ENCODE measurements around the gene CIAO3. TPM values are rescaled to one million over a fixed set of nuclear protein-coding genes. Genes with fewer than 3 reads are reported as not detected.

CIAO3 gene
- total RNA-seq, 4 donors from 2014 or later = 35.2 to 110 (median 52.0) TPM

DNA sequence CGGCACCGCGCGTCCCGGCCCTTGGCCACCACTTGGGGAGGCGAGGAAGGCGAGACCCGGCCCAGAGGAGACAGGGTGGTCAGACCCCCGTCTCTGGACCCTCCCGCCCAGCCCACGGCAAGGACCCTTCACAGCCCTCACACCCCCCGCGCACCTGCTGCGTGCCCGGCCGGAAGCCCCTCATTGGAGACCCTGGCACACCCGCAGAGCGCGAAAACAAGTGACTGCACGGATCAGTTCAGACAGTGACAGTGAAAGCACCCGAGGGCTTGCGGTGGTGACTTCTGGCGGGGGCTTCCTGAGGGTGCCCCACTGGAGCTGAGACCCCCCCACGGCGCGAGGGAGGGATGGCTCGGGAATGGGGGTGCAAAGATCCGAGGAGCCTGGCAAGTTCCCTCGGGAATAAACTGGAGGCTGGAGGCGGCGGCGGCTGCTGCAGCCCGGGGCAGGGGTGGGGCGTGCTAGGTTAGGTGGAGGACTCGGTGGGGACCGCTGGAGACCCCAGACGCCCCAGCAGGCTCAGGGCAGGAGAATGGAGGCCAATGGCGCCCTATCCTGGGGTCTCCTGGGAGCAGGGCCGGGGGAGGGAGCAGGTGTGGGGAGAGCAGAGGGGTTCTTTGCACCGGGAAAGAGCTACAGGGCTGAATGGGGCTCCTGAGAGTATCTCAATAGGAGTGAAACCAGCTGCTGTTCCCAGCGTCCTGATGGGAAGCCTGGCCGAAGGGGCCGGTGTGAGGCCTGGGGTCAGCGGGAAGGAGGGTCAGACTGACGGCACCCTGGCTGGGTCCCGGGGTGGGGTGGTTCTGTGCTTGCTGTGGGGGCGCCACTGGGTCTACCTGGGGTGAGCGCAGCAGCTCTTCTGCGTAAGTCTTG is 34.4 kb downstream of the CIAO3 start:
- Histone ChIP-seq H3K4me1 (peaks cover 28% of the 10 kb centered on the region), H3K27me3 (peaks cover 99% of the 10 kb centered on the region), H3K4me3 (peak overlapping the region; percentile 43), H3K36me3 (no peaks in the 10 kb centered on the region), H3K9me3 (no peaks in the 10 kb centered on the region), H3K27ac (no peak overlapping the region)
- TF ChIP-seq POLR2AphosphoS5 (IDR thresholded peaks at IDR 0.05) (no peak), POLR2A (IDR thresholded peaks at IDR 0.05) (no peak), CTCF (IDR thresholded peaks at IDR 0.05) (no peak), EP300 (IDR thresholded peaks at IDR 0.05) (no peak)
- no peak for DNase-seq (ENCODE audit: low spot score in 2 of 2)
- 0% methylated on average over 5 of the region's 49 CpGs for WGBS

- Histone ChIP-seq H3K36me3 (no peaks in the 10 kb centered on the region), H3K4me1 (peaks cover 31% of the 10 kb centered on the region), H3K27ac (no peak within 1 kb of the TSS), H3K4me3 (peak within 1 kb of the TSS; percentile 43), H3K27me3 (peaks cover 99% of the 10 kb centered on the region), H3K9me3 (no peaks in the 10 kb centered on the region)
- WGBS = 4% methylated on average over 15 of the region's 115 CpGs
- no peak for DNase-seq (ENCODE audit: low spot score in 2 of 2)
- no peak for TF ChIP-seq EP300 (IDR thresholded peaks at IDR 0.05)
- TF ChIP-seq POLR2AphosphoS5 (IDR thresholded peaks at IDR 0.05) = no peak
- no peak for TF ChIP-seq CTCF (IDR thresholded peaks at IDR 0.05)
- TF ChIP-seq POLR2A (IDR thresholded peaks at IDR 0.05) = no peak
Measured at GRCh38 chr16:705431-706188, 35.2 kb downstream of the CIAO3 start, which contains the start of gene FBXL16. FBXL16 (minus strand) TSS chr16:705801; CDS start chr16:697405, 8,396 bp downstream.

DNA sequence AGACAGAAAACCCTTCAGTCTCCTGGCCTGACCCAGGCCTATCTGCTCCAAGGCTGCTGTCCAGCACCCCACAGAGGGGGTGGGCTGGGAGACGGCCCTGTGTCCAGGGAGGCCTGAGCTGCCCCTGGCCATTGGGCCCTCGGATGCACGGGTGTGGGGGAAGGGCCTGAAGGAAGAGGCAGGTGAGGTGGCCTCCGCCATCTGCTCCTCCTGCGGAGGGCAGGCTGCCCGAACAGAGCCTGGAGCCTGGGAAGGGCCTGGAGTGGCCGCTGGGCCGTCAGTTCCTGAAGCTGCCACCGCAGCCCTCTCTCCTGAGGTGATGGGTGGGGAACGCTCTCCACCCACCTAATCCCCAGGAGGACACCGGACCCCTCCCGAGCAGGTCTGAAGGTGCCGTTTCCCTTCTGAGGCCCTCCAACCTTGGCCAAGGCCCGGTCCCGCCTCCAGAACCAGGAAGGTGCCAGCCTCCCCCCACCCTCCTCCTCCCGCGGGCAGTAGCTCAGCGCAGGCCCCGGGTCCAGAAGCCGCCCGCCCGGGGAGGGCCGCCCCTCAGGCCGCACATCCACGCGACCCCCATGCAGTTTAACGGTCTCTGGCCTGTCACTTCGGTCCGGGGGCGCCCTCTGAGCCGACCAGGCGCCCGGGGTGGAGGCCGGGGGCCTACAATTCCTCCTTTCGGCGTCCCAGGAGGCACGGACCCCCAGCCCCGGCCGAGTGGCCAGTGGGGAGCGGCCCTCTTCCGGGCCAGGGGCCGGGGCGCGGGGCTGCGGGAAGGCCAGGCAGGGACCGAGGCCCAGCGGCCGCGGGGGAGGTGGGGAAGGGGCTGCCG is 36.0 kb downstream of the CIAO3 start:
- Histone ChIP-seq H3K4me1 (peaks cover 35% of the 10 kb centered on the region), H3K9me3 (no peaks in the 10 kb centered on the region), H3K36me3 (no peaks in the 10 kb centered on the region), H3K4me3 (peak overlapping the region; percentile 43), H3K27me3 (peaks cover 99% of the 10 kb centered on the region), H3K27ac (no peak overlapping the region)
- no peak for TF ChIP-seq CTCF (IDR thresholded peaks at IDR 0.05)
- no peak for TF ChIP-seq POLR2A (IDR thresholded peaks at IDR 0.05)
- no peak for TF ChIP-seq EP300 (IDR thresholded peaks at IDR 0.05)
- TF ChIP-seq POLR2AphosphoS5 (IDR thresholded peaks at IDR 0.05) = no peak
- DNase-seq (ENCODE audit: low spot score in 2 of 2) = no peak
- WGBS = 15% methylated on average over 13 of the region's 50 CpGs

DNA sequence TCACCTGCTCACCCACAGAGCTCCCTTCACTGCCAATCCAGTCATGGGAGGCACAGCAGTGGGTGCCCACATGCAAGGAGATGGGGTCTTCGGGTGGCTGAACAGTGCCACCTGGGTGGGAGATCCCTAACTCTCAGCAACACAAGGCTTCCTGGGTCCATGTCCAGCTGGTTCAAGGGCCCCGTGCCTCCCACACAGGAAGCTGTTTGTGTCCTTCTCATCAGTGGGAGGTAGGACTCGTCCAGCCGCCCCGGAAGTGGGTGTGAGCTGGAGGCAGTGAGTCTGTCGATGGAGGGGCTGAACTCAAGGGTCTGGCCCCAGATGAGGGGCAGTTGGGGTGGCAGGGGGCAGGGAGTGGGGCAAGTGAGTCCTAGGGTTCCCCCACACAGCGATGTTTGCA is 36.8 kb downstream of the CIAO3 start:
- Histone ChIP-seq H3K27ac (no peak overlapping the region), H3K9me3 (no peaks in the 10 kb centered on the region), H3K4me3 (no peak overlapping the region), H3K4me1 (peaks cover 35% of the 10 kb centered on the region), H3K27me3 (peaks cover 99% of the 10 kb centered on the region), H3K36me3 (no peaks in the 10 kb centered on the region)
- 53% methylated on average over 6 of the region's 7 CpGs for WGBS
- TF ChIP-seq POLR2AphosphoS5 (IDR thresholded peaks at IDR 0.05) = no peak
- TF ChIP-seq EP300 (IDR thresholded peaks at IDR 0.05) = no peak
- no peak for TF ChIP-seq POLR2A (IDR thresholded peaks at IDR 0.05)
- no peak for TF ChIP-seq CTCF (IDR thresholded peaks at IDR 0.05)
- no peak for DNase-seq (ENCODE audit: low spot score in 2 of 2)

Data from suprapubic skin (tissue), 4 donors.